ENCODE measurements around the gene C20orf144.

Gene C20orf144

GRCh38 chr20:33709905-33710541 lies 47.9 kb downstream of the C20orf144 start:
- peak in 1 of 10 donors; percentile 20 for DNase-seq
- intact Hi-C loops (cut with DNase I), result no loop called here

GRCh38 chr20:33710681-33711445 lies 48.7 kb downstream of the C20orf144 start:
- intact Hi-C loops (cut with DNase I), result no loop called here
- peak in 1 of 10 donors; percentile 23 for DNase-seq

- DNase-seq, result peak in 1 of 10 donors; percentile 1
- intact Hi-C loops (cut with DNase I), result no loop called here
Measured at GRCh38 chr20:33711446-33711738, 49.3 kb downstream of the C20orf144 start.
